GM21737 (cell line): ENCODE measurements around the gene SLC22A2.
"Not testable (repeated sequence)": the region's sequence is repeated elsewhere in the genome, so short reads cannot be mapped to it uniquely, and the experiment has no call there.

Experiments used
- ATAC-seq: cut with Tn5 transposase; IDR thresholded peaks from one replicate; pipeline ENCODE4 v1.9.1; 2021; ENCODE audit warnings: mild to moderate bottlenecking, moderate library complexity; ENCODE audit not compliant: unreplicated experiment

Gene SLC22A2

GRCh38 chr6:160258346-160259142, at the start of gene SLC22A2:
TSS of gene SLC22A2 (minus strand) at chr6:160258821. CDS start at chr6:160258757, 64 bp downstream.
- ATAC-seq = no peak

- ATAC-seq = no peak
Measured at GRCh38 chr6:160305926-160306713, 47.5 kb upstream of the SLC22A2 start.

GRCh38 chr6:160303806-160304205, 45.2 kb upstream of the SLC22A2 start:
- ATAC-seq = no peak

GRCh38 chr6:160302431-160303082, 43.9 kb upstream of the SLC22A2 start:
- ATAC-seq = not testable (repeated sequence)

GRCh38 chr6:160301339-160301738, 42.7 kb upstream of the SLC22A2 start:
- no peak for ATAC-seq

GRCh38 chr6:160300076-160300695, 41.6 kb upstream of the SLC22A2 start:
- ATAC-seq = no peak

- ATAC-seq = no peak
Measured at GRCh38 chr6:160299559-160299958, 40.9 kb upstream of the SLC22A2 start.

GRCh38 chr6:160298121-160298520, 39.5 kb upstream of the SLC22A2 start:
- ATAC-seq = no peak

- ATAC-seq = no peak
Measured at GRCh38 chr6:160297310-160297709, 38.7 kb upstream of the SLC22A2 start.

- ATAC-seq = no peak
Measured at GRCh38 chr6:160293844-160294243, 35.2 kb upstream of the SLC22A2 start.

- ATAC-seq = no peak
Measured at GRCh38 chr6:160285541-160286105, 27.0 kb upstream of the SLC22A2 start.

- no peak for ATAC-seq
Measured at GRCh38 chr6:160284575-160284974, 26.0 kb upstream of the SLC22A2 start.

- no peak for ATAC-seq
Measured at GRCh38 chr6:160282444-160282843, 23.8 kb upstream of the SLC22A2 start.

GRCh38 chr6:160279850-160280249, 21.2 kb upstream of the SLC22A2 start:
- no peak for ATAC-seq

- no peak for ATAC-seq
Measured at GRCh38 chr6:160278786-160279310, 20.2 kb upstream of the SLC22A2 start.

- no peak for ATAC-seq
Measured at GRCh38 chr6:160278311-160278710, 19.7 kb upstream of the SLC22A2 start.

- no peak for ATAC-seq
Measured at GRCh38 chr6:160277546-160277945, 18.9 kb upstream of the SLC22A2 start.

- no peak for ATAC-seq
Measured at GRCh38 chr6:160277144-160277543, 18.5 kb upstream of the SLC22A2 start.

GRCh38 chr6:160276126-160276525, 17.5 kb upstream of the SLC22A2 start:
- ATAC-seq = no peak

- no peak for ATAC-seq
Measured at GRCh38 chr6:160275511-160276003, 16.9 kb upstream of the SLC22A2 start.
